Skeletal muscle tissue (tissue), 4 donors: ENCODE measurements around the gene ZBTB7A. TPM values are rescaled to one million over a fixed set of nuclear protein-coding genes. Genes with fewer than 3 reads are reported as not detected.

Experiments
- H3K27ac ChIP-seq: one replicate; pipeline ENCODE4 v1.7.0; 2013; ENCODE audit warnings: mild to moderate bottlenecking, low read depth, low read length, inconsistent platforms
- H3K27me3 ChIP-seq, 3 donors: one replicate each; pipeline ENCODE4 v1.7.0; 2013; ENCODE audit warnings: low read length in 3 of 3; ENCODE audit not compliant: control insufficient read depth in 3 of 3, insufficient read depth in 3 of 3
- H3K36me3 ChIP-seq, 3 donors: one replicate each; pipeline ENCODE4 v1.7.0; 2013; ENCODE audit warnings: low read length in 3 of 3; ENCODE audit not compliant: control insufficient read depth in 3 of 3, insufficient read depth in 3 of 3
- H3K4me1 ChIP-seq, 3 donors: one replicate each; pipeline ENCODE4 v1.7.0; 2013; ENCODE audit warnings: low read length in 3 of 3, mild to moderate bottlenecking in 3 of 3; ENCODE audit not compliant: control insufficient read depth in 3 of 3, insufficient read depth in 3 of 3
- H3K4me3 ChIP-seq, 3 donors: one replicate each; pipeline ENCODE4 v1.7.0; 2013; ENCODE audit warnings: low read length in 3 of 3
- H3K9ac ChIP-seq, 3 donors: one replicate each; pipeline ENCODE4 v1.7.0; 2013; ENCODE audit warnings: low read length in 3 of 3, mild to moderate bottlenecking in 3 of 3, moderate library complexity in 2 of 3, low read depth in 1 of 3
- H3K9me3 ChIP-seq, 3 donors: one replicate each; pipeline ENCODE4 v1.7.0; 2013; ENCODE audit warnings: low read length in 3 of 3; ENCODE audit not compliant: control insufficient read depth in 3 of 3
- total RNA-seq: library from RNA; depleted of rRNA; stranded (reverse); fragments of >200 nt; gene quantifications from one replicate; pipeline ENCODE4 v1.2.3, GENCODE V29; 2014
- donor health status: Osteomylitis.

Gene ZBTB7A
- total RNA-seq, 1 donor from 2014 or later, result 4.2 TPM

- no peak overlapping the region for H3K27ac ChIP-seq
- H3K9me3 ChIP-seq, result no peaks in the 10 kb centered on the region
- no peaks in the 10 kb centered on the region for H3K36me3 ChIP-seq
- peak overlapping the region in 1 of 3 donors; percentile 50 for H3K9ac ChIP-seq
- no peaks in the 10 kb centered on the region for H3K27me3 ChIP-seq
- H3K4me1 ChIP-seq, result peaks cover 0 to 4% (median 4%) of the 10 kb centered on the region in 3 donors
- peak overlapping the region in 1 of 3 donors; percentile 29 for H3K4me3 ChIP-seq
These were observed 17.2 kb upstream of the ZBTB7A start for GRCh38 chr19:4083677-4084546.

- Histone ChIP-seq H3K4me1 (peaks cover 7 to 12% (median 8%) of the 10 kb centered on the region in 3 donors), H3K4me3 (no peak overlapping the region), H3K27ac (no peak overlapping the region), H3K9ac (peak overlapping the region in 1 of 3 donors; percentile 33), H3K27me3 (no peaks in the 10 kb centered on the region), H3K36me3 (no peaks in the 10 kb centered on the region), H3K9me3 (no peaks in the 10 kb centered on the region)
These were observed 15.5 kb upstream of the ZBTB7A start for GRCh38 chr19:4082172-4082571.

- Histone ChIP-seq H3K36me3 (no peaks in the 10 kb centered on the region), H3K4me3 (no peak overlapping the region), H3K9ac (peak overlapping the region in 1 of 3 donors; percentile 33), H3K27me3 (no peaks in the 10 kb centered on the region), H3K9me3 (no peaks in the 10 kb centered on the region), H3K4me1 (peaks cover 7 to 12% (median 10%) of the 10 kb centered on the region in 3 donors), H3K27ac (no peak overlapping the region)
These were observed 14.9 kb upstream of the ZBTB7A start for GRCh38 chr19:4081441-4082129.

GRCh38 chr19:4080473-4080872 is 13.8 kb upstream of the ZBTB7A start:
- H3K9me3 ChIP-seq, result no peaks in the 10 kb centered on the region
- no peak overlapping the region for H3K9ac ChIP-seq
- no peaks in the 10 kb centered on the region for H3K27me3 ChIP-seq
- no peaks in the 10 kb centered on the region for H3K36me3 ChIP-seq
- no peak overlapping the region for H3K27ac ChIP-seq
- H3K4me1 ChIP-seq, result peaks cover 7 to 10% (median 8%) of the 10 kb centered on the region in 3 donors
- H3K4me3 ChIP-seq, result no peak overlapping the region

GRCh38 chr19:4077800-4078684 is 11.3 kb upstream of the ZBTB7A start:
- no peaks in the 10 kb centered on the region for H3K27me3 ChIP-seq
- H3K27ac ChIP-seq, result peak overlapping the region; percentile 58
- no peaks in the 10 kb centered on the region for H3K9me3 ChIP-seq
- H3K4me3 ChIP-seq, result peak overlapping the region; percentile 66 to 78 (median 66)
- peaks cover 3 to 10% (median 8%) of the 10 kb centered on the region in 3 donors for H3K4me1 ChIP-seq
- H3K9ac ChIP-seq, result peak overlapping the region; percentile 50 to 84 (median 72)
- H3K36me3 ChIP-seq, result no peaks in the 10 kb centered on the region

- Histone ChIP-seq H3K27ac (no peak overlapping the region), H3K27me3 (no peaks in the 10 kb centered on the region), H3K4me1 (peaks cover 3 to 10% (median 8%) of the 10 kb centered on the region in 3 donors)
These were observed 10.3 kb upstream of the ZBTB7A start for GRCh38 chr19:4077007-4077374.

GRCh38 chr19:4075373-4075772 is 8.7 kb upstream of the ZBTB7A start:
- Histone ChIP-seq H3K27ac (no peak overlapping the region), H3K4me3 (no peak overlapping the region), H3K36me3 (no peaks in the 10 kb centered on the region), H3K9ac (no peak overlapping the region), H3K27me3 (no peaks in the 10 kb centered on the region), H3K4me1 (peaks cover 3 to 10% (median 8%) of the 10 kb centered on the region in 3 donors), H3K9me3 (no peaks in the 10 kb centered on the region)

More at GRCh38 chr19:4077007-4077374, 10.3 kb upstream of the ZBTB7A start:
- Histone ChIP-seq H3K4me3 (no peak overlapping the region), H3K9me3 (no peaks in the 10 kb centered on the region), H3K36me3 (no peaks in the 10 kb centered on the region), H3K9ac (peak overlapping the region in 2 of 3 donors; percentile 50 to 84)

GRCh38 chr19:4071610-4072009 is 4.9 kb upstream of the ZBTB7A start:
- H3K9me3 ChIP-seq, result no peaks in the 10 kb centered on the region
- no peak overlapping the region for H3K27ac ChIP-seq
- H3K27me3 ChIP-seq, result no peaks in the 10 kb centered on the region
- no peak overlapping the region for H3K4me3 ChIP-seq
- peaks cover 0 to 6% (median 5%) of the 10 kb centered on the region in 3 donors for H3K4me1 ChIP-seq
- no peaks in the 10 kb centered on the region for H3K36me3 ChIP-seq
- no peak overlapping the region for H3K9ac ChIP-seq

GRCh38 chr19:4069331-4069959 is 2.7 kb upstream of the ZBTB7A start:
- peaks cover 1 to 8% (median 7%) of the 10 kb centered on the region in 3 donors for H3K4me1 ChIP-seq
- no peak overlapping the region for H3K4me3 ChIP-seq
- H3K27ac ChIP-seq, result no peak overlapping the region
- no peaks in the 10 kb centered on the region for H3K27me3 ChIP-seq
- H3K9ac ChIP-seq, result no peak overlapping the region
- H3K36me3 ChIP-seq, result no peaks in the 10 kb centered on the region
- no peaks in the 10 kb centered on the region for H3K9me3 ChIP-seq
